ENCODE measurements around the gene LRWD1. TPM values are rescaled to one million over a fixed set of nuclear protein-coding genes. Genes with fewer than 3 reads are reported as not detected.

The LRWD1 gene
- total and polyA plus RNA-seq, 2 donors (not counting 1 experiment from before 2014, with no cell fraction given), result 58.2 to 83.7 TPM

DNA sequence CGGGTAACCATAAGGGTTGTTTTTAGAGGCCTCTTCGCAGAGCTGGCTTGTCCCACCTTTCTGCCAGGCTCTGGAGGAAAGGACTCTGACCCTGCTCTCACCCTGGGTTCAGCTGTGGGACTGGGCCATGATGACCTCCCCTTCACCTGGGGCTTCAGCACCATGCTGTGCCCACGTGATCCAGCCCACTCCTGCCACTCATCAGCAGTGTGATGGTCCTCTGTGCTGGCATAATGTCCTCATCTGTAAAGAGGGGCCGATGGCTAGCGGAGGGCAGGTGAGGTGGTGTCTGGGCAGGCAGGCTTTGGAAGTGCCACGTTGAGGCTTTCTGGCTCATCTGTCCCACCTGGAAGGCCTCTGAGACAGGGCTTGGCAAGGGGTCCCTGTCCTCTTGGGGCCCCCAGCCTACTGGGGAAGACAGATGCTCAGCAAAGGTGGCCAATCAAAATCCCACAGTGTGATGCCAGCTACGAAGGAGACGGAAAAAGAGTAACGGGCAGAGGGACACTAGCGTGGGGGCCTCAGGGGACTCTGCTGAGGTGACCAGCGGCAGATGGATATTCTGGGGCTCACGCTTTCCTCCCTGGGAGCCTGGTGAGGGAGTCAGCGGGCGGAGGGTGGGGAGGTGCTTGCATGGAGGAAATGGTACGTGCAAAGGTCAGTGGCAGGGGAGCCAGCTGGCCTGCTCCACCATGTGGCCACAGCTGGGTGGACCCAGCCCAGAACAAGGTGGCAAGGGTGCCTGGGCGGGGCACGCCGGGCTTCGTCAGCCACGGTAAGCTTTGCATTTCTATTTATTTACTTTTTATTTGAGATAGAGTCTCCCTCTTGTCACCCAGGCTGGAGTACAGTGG is 5.4 kb downstream of the LRWD1 start:
- CTCF ChIA-PET, result interaction anchor here (1.4 to 2.3 kb wide), 2 partner anchors 18 to 66 kb away, joined by 4 to 6 read pairs; no protein-coding TSS in a partner anchor
- 89% methylated on average over 12 of the region's 20 CpGs for WGBS (ENCODE audit: insufficient coverage)
- no peak for TF ChIP-seq EZH2 (IDR thresholded peaks at IDR 0.05; ENCODE audit: borderline replicate concordance, insufficient read depth, low read depth, low read length, poor library complexity, severe bottlenecking)
- TF ChIP-seq, protein P1, sequence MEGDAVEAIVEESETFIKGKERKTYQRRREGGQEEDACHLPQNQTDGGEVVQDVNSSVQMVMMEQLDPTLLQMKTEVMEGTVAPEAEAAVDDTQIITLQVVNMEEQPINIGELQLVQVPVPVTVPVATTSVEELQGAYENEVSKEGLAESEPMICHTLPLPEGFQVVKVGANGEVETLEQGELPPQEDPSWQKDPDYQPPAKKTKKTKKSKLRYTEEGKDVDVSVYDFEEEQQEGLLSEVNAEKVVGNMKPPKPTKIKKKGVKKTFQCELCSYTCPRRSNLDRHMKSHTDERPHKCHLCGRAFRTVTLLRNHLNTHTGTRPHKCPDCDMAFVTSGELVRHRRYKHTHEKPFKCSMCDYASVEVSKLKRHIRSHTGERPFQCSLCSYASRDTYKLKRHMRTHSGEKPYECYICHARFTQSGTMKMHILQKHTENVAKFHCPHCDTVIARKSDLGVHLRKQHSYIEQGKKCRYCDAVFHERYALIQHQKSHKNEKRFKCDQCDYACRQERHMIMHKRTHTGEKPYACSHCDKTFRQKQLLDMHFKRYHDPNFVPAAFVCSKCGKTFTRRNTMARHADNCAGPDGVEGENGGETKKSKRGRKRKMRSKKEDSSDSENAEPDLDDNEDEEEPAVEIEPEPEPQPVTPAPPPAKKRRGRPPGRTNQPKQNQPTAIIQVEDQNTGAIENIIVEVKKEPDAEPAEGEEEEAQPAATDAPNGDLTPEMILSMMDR (IDR thresholded peaks at IDR 0.05), result no peak
- no peaks in the 10 kb centered on the region for H3K27me3 Mint-ChIP-seq
- ATAC-seq (ENCODE audit: low read depth) (no peak), DNase-seq (no peak)
- no peak overlapping the region for H3K4me3 Mint-ChIP-seq
- H3K27ac ChIP-seq (ENCODE audit: low read length in 2 of 2), result no peak overlapping the region
- H3K27ac Mint-ChIP-seq, result no peak overlapping the region
- H3K9me3 ChIP-seq (ENCODE audit: control extremely low read depth in 1 of 3, control insufficient read depth in 2 of 3, insufficient read depth in 1 of 3, low read length in 2 of 3), result no peaks in the 10 kb centered on the region
- intact Hi-C loops (cut with micrococcal nuclease), result no loop called here
- H4K20me1 ChIP-seq (ENCODE audit: control insufficient read depth, insufficient read depth, low read length, poor library complexity, severe bottlenecking), result peaks cover 6% of the 10 kb centered on the region
- H3K4me3 ChIP-seq (ENCODE audit: control extremely low read depth in 1 of 5, extremely low read depth in 1 of 5, insufficient read depth in 1 of 5, low read depth in 2 of 5, low read length in 4 of 5), result no peak overlapping the region
- H3K27me3 ChIP-seq (replicated peaks in 1 of 4; ENCODE audit: control extremely low read depth in 1 of 4, control insufficient read depth in 3 of 4, insufficient read depth in 4 of 4, low read length in 3 of 4), result no peaks in the 10 kb centered on the region
- no peak overlapping the region for H3K4me2 ChIP-seq (replicated peaks; ENCODE audit: low read depth, low read length, poor library complexity, severe bottlenecking)
- H2AFZ ChIP-seq (ENCODE audit: insufficient read depth, low read depth, low read length, poor library complexity, severe bottlenecking), result no peak overlapping the region
- H3K9ac ChIP-seq (ENCODE audit: low read length), result no peak overlapping the region
- H3K9me3 Mint-ChIP-seq (ENCODE audit: insufficient read depth), result no peaks in the 10 kb centered on the region
- POLR2A ChIA-PET, result interaction anchor here (0.6 kb wide), 1 partner anchor 1617 kb away, joined by 3 read pairs; no protein-coding TSS in a partner anchor
- H3K79me2 ChIP-seq (ENCODE audit: control insufficient read depth, insufficient read depth, low read length), result peaks cover 25% of the 10 kb centered on the region
- peaks cover 15% of the 10 kb centered on the region for H3K4me1 Mint-ChIP-seq
- H3K4me1 ChIP-seq (ENCODE audit: control insufficient read depth in 2 of 2, insufficient read depth in 2 of 2, low read length in 2 of 2), result peaks cover 11 to 17% of the 10 kb centered on the region in 2 donors
- H3K36me3 ChIP-seq (replicated peaks in 1 of 2; ENCODE audit: control extremely low read depth in 1 of 2, control insufficient read depth in 1 of 2, extremely low read depth in 1 of 2, insufficient read depth in 2 of 2, low read length in 1 of 2), result peaks cover 0 to 47% of the 10 kb centered on the region in 2 experiments

- 91% methylated on average over 5 of the region's 6 CpGs for WGBS (ENCODE audit: insufficient coverage)
- Mint-ChIP-seq H3K4me3 (no peak overlapping the region), H3K9me3 (ENCODE audit: insufficient read depth) (no peaks in the 10 kb centered on the region), H3K27me3 (no peaks in the 10 kb centered on the region), H3K27ac (peak overlapping the region; percentile 10), H3K4me1 (peaks cover 1% of the 10 kb centered on the region)
- TF ChIP-seq, protein P1 (IDR thresholded peaks at IDR 0.05), result no peak
- H3K27me3 ChIP-seq (replicated peaks in 1 of 4; ENCODE audit: control extremely low read depth in 1 of 4, control insufficient read depth in 3 of 4, insufficient read depth in 4 of 4, low read length in 3 of 4), result no peaks in the 10 kb centered on the region
- no peak for DNase-seq
- CTCF ChIA-PET, result interaction anchor here (0.9 to 1.5 kb wide), 2 partner anchors 8 to 230 kb away, joined by 3 to 4 read pairs; no protein-coding TSS in a partner anchor
- intact Hi-C loops (cut with micrococcal nuclease), result no loop called here
- no peak overlapping the region for H2AFZ ChIP-seq (ENCODE audit: insufficient read depth, low read depth, low read length, poor library complexity, severe bottlenecking)
- POLR2A ChIA-PET, result no interaction called here
- peaks cover 13% of the 10 kb centered on the region for H3K79me2 ChIP-seq (ENCODE audit: control insufficient read depth, insufficient read depth, low read length)
- peaks cover 6% of the 10 kb centered on the region for H4K20me1 ChIP-seq (ENCODE audit: control insufficient read depth, insufficient read depth, low read length, poor library complexity, severe bottlenecking)
- H3K9ac ChIP-seq (ENCODE audit: low read length), result no peak overlapping the region
- no peak overlapping the region for H3K27ac ChIP-seq (ENCODE audit: low read length in 2 of 2)
- H3K9me3 ChIP-seq (ENCODE audit: control extremely low read depth in 1 of 3, control insufficient read depth in 2 of 3, insufficient read depth in 1 of 3, low read length in 2 of 3), result no peaks in the 10 kb centered on the region
- ATAC-seq (ENCODE audit: low read depth), result no peak
- no peak overlapping the region for H3K4me3 ChIP-seq (ENCODE audit: control extremely low read depth in 1 of 5, extremely low read depth in 1 of 5, insufficient read depth in 1 of 5, low read depth in 2 of 5, low read length in 4 of 5)
- peaks cover 2% of the 10 kb centered on the region in 2 donors for H3K4me1 ChIP-seq (ENCODE audit: control insufficient read depth in 2 of 2, insufficient read depth in 2 of 2, low read length in 2 of 2)
- peaks cover 0 to 45% of the 10 kb centered on the region in 2 experiments for H3K36me3 ChIP-seq (replicated peaks in 1 of 2; ENCODE audit: control extremely low read depth in 1 of 2, control insufficient read depth in 1 of 2, extremely low read depth in 1 of 2, insufficient read depth in 2 of 2, low read length in 1 of 2)
- no peak overlapping the region for H3K4me2 ChIP-seq (replicated peaks; ENCODE audit: low read depth, low read length, poor library complexity, severe bottlenecking)
These were observed 7.0 kb downstream of the LRWD1 start for GRCh38 chr7:102471791-102472125.

Measured in B cell (primary cell).